Endothelial cell of umbilical vein (primary cell): ENCODE measurements around the gene DDB1.

ENCODE experiments used
- CTCF ChIP-seq, 2 donors: IDR thresholded peaks; 1 replicate in 1 of 2; 2 replicates in 1 of 2; pipeline ENCODE4 v1.5.1; 2011; ENCODE audit warnings: low read length in 2 of 2, mild to moderate bottlenecking in 2 of 2, moderate library complexity in 2 of 2, control low read depth in 1 of 2, inconsistent platforms in 1 of 2, low read depth in 1 of 2; ENCODE audit not compliant: insufficient read depth in 1 of 2; ENCODE audit errors: extremely low read depth in 1 of 2
- EZH2 ChIP-seq: IDR thresholded peaks from 2 replicates; pipeline ENCODE4 v1.6.1; 2012; ENCODE audit warnings: borderline replicate concordance, low read depth, mild to moderate bottlenecking, moderate library complexity, low read length, inconsistent platforms; ENCODE audit not compliant: severe bottlenecking
- JUN ChIP-seq: IDR thresholded peaks from 2 replicates; pipeline ENCODE4 v1.6.1; 2011; ENCODE audit warnings: borderline replicate concordance, low read depth; ENCODE audit not compliant: insufficient read length, insufficient read depth
- MAX ChIP-seq: IDR thresholded peaks from 2 replicates; pipeline ENCODE4 v1.6.1; 2011; ENCODE audit not compliant: insufficient read depth, insufficient read length
- POLR2A ChIP-seq: IDR thresholded peaks from 2 replicates; pipeline ENCODE4 v1.6.1; 2012; ENCODE audit warnings: low read depth, mild to moderate bottlenecking, control low read depth, low read length
- POLR2AphosphoS5 ChIP-seq: IDR thresholded peaks from 2 replicates; pipeline ENCODE4 v1.6.1; 2012; ENCODE audit warnings: low read depth, mild to moderate bottlenecking, control low read depth, low read length, moderate library complexity; ENCODE audit not compliant: insufficient read depth

GRCh38 chr11:61274084-61274483, 58.8 kb downstream of the DDB1 start:
- TF ChIP-seq POLR2A = no peak
- TF ChIP-seq EZH2 = no peak
- no peak for TF ChIP-seq CTCF (IDR thresholded peaks at IDR 0.05; ENCODE audit: extremely low read depth in 1 of 2, insufficient read depth in 1 of 2, low read depth in 1 of 2, low read length in 2 of 2)
- TF ChIP-seq POLR2AphosphoS5 = no peak
- TF ChIP-seq MAX = no peak
- TF ChIP-seq JUN = no peak
